Thyroid gland (tissue), 4 donors: ENCODE data around the gene B3GALT6.

Experiments
- POLR2A ChIP-seq, 2 donors: fragments of 450-650 bp; IDR thresholded peaks; one replicate each; pipeline ENCODE4 v1.6.1; 2017; ENCODE audit warnings: antibody characterized with exemption in 2 of 2, mild to moderate bottlenecking in 2 of 2, moderate library complexity in 1 of 2
- TF ChIP-seq, protein P1 (sequence below), 6 experiments: fragments of 200-600 bp in 3 of 6; fragments of 450-650 bp in 3 of 6; sonication (generic) in 3 of 6; IDR thresholded peaks; one replicate each; pipeline ENCODE4 v1.5.1; 2016 to 2019; ENCODE audit warnings: antibody characterized with exemption in 6 of 6, mild to moderate bottlenecking in 2 of 6, inconsistent platforms in 1 of 6, moderate library complexity in 1 of 6

DNA sequence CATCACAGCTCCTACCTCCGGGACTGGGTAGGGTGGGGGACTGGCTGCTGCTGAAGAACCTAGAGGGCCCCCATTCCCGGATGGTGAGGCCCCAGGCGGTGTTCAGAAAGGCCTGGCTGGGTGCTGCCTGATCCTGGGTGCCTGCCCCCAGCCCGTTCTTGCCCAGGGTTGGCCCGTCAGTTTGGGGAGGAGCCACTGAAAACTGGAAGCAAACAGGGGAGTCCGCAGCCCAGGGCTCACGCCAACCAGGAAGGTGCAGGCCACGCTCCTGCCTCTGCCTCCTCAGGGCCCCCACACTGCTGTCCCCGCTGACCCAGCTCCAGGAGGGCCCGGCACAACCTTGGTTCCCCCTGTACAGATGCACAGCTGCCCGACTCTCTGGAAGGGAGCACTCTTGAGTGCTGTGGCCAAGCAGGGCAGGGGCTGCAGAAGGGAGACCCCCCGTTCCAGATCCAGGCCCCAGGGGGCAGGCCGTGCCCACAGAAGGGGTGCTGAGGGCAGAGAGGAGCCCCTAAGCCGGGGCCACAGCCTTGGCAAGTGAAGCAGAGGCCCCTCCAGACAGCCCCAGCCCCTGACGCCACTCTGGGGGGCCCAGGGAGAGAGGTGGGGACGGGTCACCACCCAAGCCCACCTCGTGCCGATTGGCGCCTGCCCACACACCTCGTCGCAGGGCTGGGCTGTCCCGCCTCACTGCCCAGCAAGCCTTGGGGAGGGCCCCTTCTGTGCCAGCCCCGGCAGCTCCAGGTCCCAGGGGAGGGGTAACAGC lies 9.0 kb downstream of the B3GALT6 start:
- TF ChIP-seq, protein P1, sequence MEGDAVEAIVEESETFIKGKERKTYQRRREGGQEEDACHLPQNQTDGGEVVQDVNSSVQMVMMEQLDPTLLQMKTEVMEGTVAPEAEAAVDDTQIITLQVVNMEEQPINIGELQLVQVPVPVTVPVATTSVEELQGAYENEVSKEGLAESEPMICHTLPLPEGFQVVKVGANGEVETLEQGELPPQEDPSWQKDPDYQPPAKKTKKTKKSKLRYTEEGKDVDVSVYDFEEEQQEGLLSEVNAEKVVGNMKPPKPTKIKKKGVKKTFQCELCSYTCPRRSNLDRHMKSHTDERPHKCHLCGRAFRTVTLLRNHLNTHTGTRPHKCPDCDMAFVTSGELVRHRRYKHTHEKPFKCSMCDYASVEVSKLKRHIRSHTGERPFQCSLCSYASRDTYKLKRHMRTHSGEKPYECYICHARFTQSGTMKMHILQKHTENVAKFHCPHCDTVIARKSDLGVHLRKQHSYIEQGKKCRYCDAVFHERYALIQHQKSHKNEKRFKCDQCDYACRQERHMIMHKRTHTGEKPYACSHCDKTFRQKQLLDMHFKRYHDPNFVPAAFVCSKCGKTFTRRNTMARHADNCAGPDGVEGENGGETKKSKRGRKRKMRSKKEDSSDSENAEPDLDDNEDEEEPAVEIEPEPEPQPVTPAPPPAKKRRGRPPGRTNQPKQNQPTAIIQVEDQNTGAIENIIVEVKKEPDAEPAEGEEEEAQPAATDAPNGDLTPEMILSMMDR (IDR thresholded peaks at IDR 0.05): no peak
- TF ChIP-seq POLR2A (IDR thresholded peaks at IDR 0.05): no peak
